GM23338 (cell line): ENCODE measurements around the gene IL15RA. TPM values are rescaled to one million over a fixed set of nuclear protein-coding genes. Genes with fewer than 3 reads are reported as not detected.

Source experiments
- ATAC-seq: fragments of 200-7000 bp; cut with Tn5 transposase; 3 replicates; pipeline ENCODE4 v1.9.1; 2020
- DNase-seq: peaks from one replicate; pipeline ENCODE4 v3.0.0-alpha.2; 2015; ENCODE audit warnings: low spot score
- H2AFZ ChIP-seq: fragments of 200-600 bp; sonication (generic); 2 replicates; pipeline ENCODE4 v1.8.0; 2016; ENCODE audit warnings: antibody characterized with exemption, mild to moderate bottlenecking, moderate library complexity
- H3F3A ChIP-seq: fragments of 200-600 bp; sonication (generic); replicated peaks from 2 replicates; pipeline ENCODE4 v1.8.0; 2017; ENCODE audit warnings: antibody characterized with exemption, mixed run types, low read depth
- H3K27ac ChIP-seq: fragments of 200-600 bp; sonication (generic); 2 replicates; pipeline ENCODE4 v1.6.1; 2016; ENCODE audit warnings: low read depth
- H3K27me3 ChIP-seq: fragments of 200-600 bp; sonication (generic); 2 replicates; pipeline ENCODE4 v1.8.0; 2016; ENCODE audit warnings: mild to moderate bottlenecking, mixed run types, moderate library complexity; ENCODE audit not compliant: insufficient read depth
- H3K36me3 ChIP-seq: fragments of 200-600 bp; sonication (generic); 2 replicates; pipeline ENCODE4 v1.8.0; 2016; ENCODE audit warnings: mild to moderate bottlenecking; ENCODE audit not compliant: insufficient read depth
- H3K4me1 ChIP-seq: fragments of 200-600 bp; sonication (generic); 2 replicates; pipeline ENCODE4 v1.8.0; 2016; ENCODE audit warnings: mild to moderate bottlenecking, moderate library complexity; ENCODE audit not compliant: insufficient read depth
- H3K4me2 ChIP-seq: fragments of 200-600 bp; sonication (generic); 2 replicates; pipeline ENCODE4 v1.7.1; 2017; ENCODE audit warnings: mixed run types
- H3K4me3 ChIP-seq: fragments of 200-600 bp; sonication (generic); 2 replicates; pipeline ENCODE4 v1.6.1; 2016; ENCODE audit warnings: mixed run types
- H3K79me2 ChIP-seq: fragments of 200-600 bp; sonication (generic); replicated peaks from 2 replicates; pipeline ENCODE4 v1.8.0; 2017; ENCODE audit warnings: mild to moderate bottlenecking; ENCODE audit not compliant: insufficient read depth
- H3K9me2 ChIP-seq: fragments of 200-600 bp; sonication (generic); 2 replicates; pipeline ENCODE4 v1.8.0; 2017; ENCODE audit not compliant: insufficient read depth
- H4K20me1 ChIP-seq: fragments of 200-600 bp; sonication (generic); replicated peaks from 2 replicates; pipeline ENCODE4 v1.8.0; 2017; ENCODE audit warnings: mild to moderate bottlenecking; ENCODE audit not compliant: insufficient read depth
- H3K27ac Mint-ChIP-seq: 2 replicates; pipeline ENCODE4 v1.8.0; 2020; ENCODE audit warnings: inconsistent platforms, mild to moderate bottlenecking, moderate library complexity, mixed read lengths
- H3K27me3 Mint-ChIP-seq: 3 replicates; pipeline ENCODE4 v1.8.0; 2022; ENCODE audit warnings: low read depth, mild to moderate bottlenecking, moderate library complexity, mixed read lengths, inconsistent platforms; ENCODE audit not compliant: insufficient read depth, poor library complexity
- H3K36me3 Mint-ChIP-seq: 3 replicates; pipeline ENCODE4 v1.8.0; 2021; ENCODE audit warnings: low read depth, mild to moderate bottlenecking, inconsistent platforms, moderate library complexity, mixed read lengths
- H3K4me1 Mint-ChIP-seq: 3 replicates; pipeline ENCODE4 v1.8.0; 2020; ENCODE audit warnings: mild to moderate bottlenecking, inconsistent platforms, mixed read lengths
- H3K4me3 Mint-ChIP-seq: 3 replicates; pipeline ENCODE4 v1.8.0; 2021; ENCODE audit warnings: moderate library complexity, mild to moderate bottlenecking, inconsistent platforms, mixed read lengths
- H3K9me3 Mint-ChIP-seq: 3 replicates; pipeline ENCODE4 v1.8.0; 2020; ENCODE audit warnings: moderate library complexity, mild to moderate bottlenecking, inconsistent platforms, mixed read lengths
- CTCF ChIP-seq, 2 experiments: fragments of 200-600 bp in 1 of 2; sonication (generic) in 1 of 2; conservative IDR thresholded peaks; 2 replicates each; pipeline versions ENCODE4 v1.5.1 to v1.6.1; 2016 to 2017; ENCODE audit warnings: antibody characterized with exemption in 2 of 2, low read depth in 2 of 2, mild to moderate bottlenecking in 2 of 2, moderate library complexity in 1 of 2
- EZH2phosphoT487 ChIP-seq: fragments of 200-600 bp; sonication (generic); IDR thresholded peaks from one replicate; pipeline ENCODE4 v1.8.1; 2018; ENCODE audit warnings: antibody characterized with exemption; ENCODE audit not compliant: unreplicated experiment
- JUNB ChIP-seq: IDR thresholded peaks from one replicate; pipeline ENCODE4 v1.6.1; 2016; ENCODE audit warnings: antibody characterized with exemption; ENCODE audit not compliant: unreplicated experiment
- NANOG ChIP-seq: IDR thresholded peaks from 2 replicates; pipeline ENCODE4 v1.6.1; 2016; ENCODE audit warnings: antibody characterized with exemption, borderline replicate concordance
- POLR2AphosphoS5 ChIP-seq: IDR thresholded peaks from 2 replicates; pipeline ENCODE4 v1.6.1; 2016; ENCODE audit warnings: antibody characterized with exemption, low read depth
- ZNF114 ChIP-seq: fragments of 250-450 bp; sonication (Bioruptor Pico); IDR thresholded peaks from 2 replicates; pipeline ENCODE4 v1.5.0; 2020; ENCODE audit warnings: mild to moderate bottlenecking, moderate library complexity
- ZNF331 ChIP-seq: fragments of 250-450 bp; sonication (Bioruptor Pico); IDR thresholded peaks from 2 replicates; pipeline ENCODE4 v1.5.0; 2020; ENCODE audit warnings: low read depth, mild to moderate bottlenecking, moderate library complexity
- polyA plus RNA-seq: library from polyadenylated mRNA; unstranded; fragments of >200 nt; fragmentation: Nextera tagmentation; extraction: Ambion mirVana; gene quantifications from 2 replicates; pipeline ENCODE4 v1.2.1, GENCODE V29; 2016
- total RNA-seq: library from RNA; depleted of rRNA; stranded (reverse); fragments of >200 nt; shearing (Covaris generic); gene quantifications from 2 replicates; pipeline ENCODE4 v1.2.3, GENCODE V29; 2014

Gene IL15RA
- total and polyA plus RNA-seq, 2 experiments from 2014 or later, result 1.6 to 2.2 TPM

- Mint-ChIP-seq H3K4me1 (peaks cover 27% of the 10 kb centered on the region), H3K27me3 (peaks cover 11% of the 10 kb centered on the region), H3K27ac (no peak overlapping the region), H3K4me3 (no peak overlapping the region), H3K36me3 (peaks cover 25% of the 10 kb centered on the region), H3K9me3 (no peaks in the 10 kb centered on the region)
- H3F3A ChIP-seq, result 0 out of 2 replicates have a peak, but pooled peaks cover 5% of the 10 kb centered on the region
- H3K27ac ChIP-seq, result no peak overlapping the region
- no peaks in the 10 kb centered on the region for H3K79me2 ChIP-seq
- H3K36me3 ChIP-seq, result peaks cover 11% of the 10 kb centered on the region; the same call in 1 of the 2 replicates
- H3K4me1 ChIP-seq, result peaks cover 22% of the 10 kb centered on the region
- H4K20me1 ChIP-seq, result no peaks in the 10 kb centered on the region; the same call in none of the 2 replicates
- 0 out of 2 replicates have a peak, but pooled peaks cover 2% of the 10 kb centered on the region for H3K9me2 ChIP-seq
- H3K4me2 ChIP-seq, result no peak overlapping the region
- H2AFZ ChIP-seq, result no peak overlapping the region
- H3K4me3 ChIP-seq, result no peak overlapping the region
- TF ChIP-seq POLR2AphosphoS5 (no peak), NANOG (no peak)
- DNase-seq (no peak), ATAC-seq (no peak)
- no peaks in the 10 kb centered on the region for H3K27me3 ChIP-seq
These were observed 36.5 kb downstream of the IL15RA start for GRCh38 chr10:5940807-5941218.

GRCh38 chr10:5938291-5938690 lies 39.1 kb downstream of the IL15RA start:
- peaks cover 6% of the 10 kb centered on the region for H3K4me1 Mint-ChIP-seq
- ATAC-seq, result no peak
- H3K36me3 Mint-ChIP-seq, result peaks cover 36% of the 10 kb centered on the region
- no peak for DNase-seq
- TF ChIP-seq CTCF (conservative IDR thresholded peaks at IDR 0.05; ENCODE audit: low read depth in 2 of 2) (no peak), POLR2AphosphoS5 (no peak), EZH2phosphoT487 (no peak), ZNF331 (no peak)
- peaks cover 6% of the 10 kb centered on the region for H3K27me3 Mint-ChIP-seq
- no peak overlapping the region for H3K4me3 ChIP-seq
- no peak overlapping the region for H3K4me3 Mint-ChIP-seq
- H3K27ac ChIP-seq, result no peak overlapping the region
- no peaks in the 10 kb centered on the region for H3K9me2 ChIP-seq
- H3K27ac Mint-ChIP-seq, result no peak overlapping the region
- no peak overlapping the region for H3K4me2 ChIP-seq
- H4K20me1 ChIP-seq, result peaks cover 8% of the 10 kb centered on the region
- no peaks in the 10 kb centered on the region for H3K79me2 ChIP-seq
- no peak overlapping the region for H2AFZ ChIP-seq
- peaks cover under 1% of the 10 kb centered on the region; the same call in 1 of the 2 replicates for H3K4me1 ChIP-seq
- no peaks in the 10 kb centered on the region for H3K9me3 Mint-ChIP-seq
- peaks cover 17% of the 10 kb centered on the region; the same call in 1 of the 2 replicates for H3K36me3 ChIP-seq
- no peaks in the 10 kb centered on the region for H3K27me3 ChIP-seq
- 0 out of 2 replicates have a peak, but pooled peaks cover 5% of the 10 kb centered on the region for H3F3A ChIP-seq

GRCh38 chr10:5937016-5937415 lies 40.3 kb downstream of the IL15RA start:
- H3K4me2 ChIP-seq, result no peak overlapping the region
- no peak overlapping the region for H3K4me3 Mint-ChIP-seq
- H3F3A ChIP-seq, result 0 out of 2 replicates have a peak, but pooled peaks cover 5% of the 10 kb centered on the region
- H3K27me3 ChIP-seq, result no peaks in the 10 kb centered on the region
- DNase-seq (no peak), ATAC-seq (no peak)
- H3K4me3 ChIP-seq, result no peak overlapping the region
- no peak overlapping the region for H3K27ac Mint-ChIP-seq
- H3K9me2 ChIP-seq, result no peaks in the 10 kb centered on the region
- peaks cover 8% of the 10 kb centered on the region for H4K20me1 ChIP-seq
- H2AFZ ChIP-seq, result no peak overlapping the region
- H3K27me3 Mint-ChIP-seq, result peaks cover 4% of the 10 kb centered on the region
- peaks cover 21% of the 10 kb centered on the region; the same call in 1 of the 2 replicates for H3K36me3 ChIP-seq
- H3K4me1 Mint-ChIP-seq, result no peaks in the 10 kb centered on the region; the same call in 2 of the 3 replicates
- H3K27ac ChIP-seq, result no peak overlapping the region
- H3K4me1 ChIP-seq, result no peaks in the 10 kb centered on the region
- H3K36me3 Mint-ChIP-seq, result peaks cover 41% of the 10 kb centered on the region
- no peaks in the 10 kb centered on the region for H3K9me3 Mint-ChIP-seq
- TF ChIP-seq CTCF (conservative IDR thresholded peaks at IDR 0.05; ENCODE audit: low read depth in 2 of 2) (no peak), JUNB (no peak), ZNF114 (CRISPR knock-in tag) (no peak)
- H3K79me2 ChIP-seq, result no peaks in the 10 kb centered on the region
